ENCODE data around the gene PBX3.

PBX3 gene

DNA sequence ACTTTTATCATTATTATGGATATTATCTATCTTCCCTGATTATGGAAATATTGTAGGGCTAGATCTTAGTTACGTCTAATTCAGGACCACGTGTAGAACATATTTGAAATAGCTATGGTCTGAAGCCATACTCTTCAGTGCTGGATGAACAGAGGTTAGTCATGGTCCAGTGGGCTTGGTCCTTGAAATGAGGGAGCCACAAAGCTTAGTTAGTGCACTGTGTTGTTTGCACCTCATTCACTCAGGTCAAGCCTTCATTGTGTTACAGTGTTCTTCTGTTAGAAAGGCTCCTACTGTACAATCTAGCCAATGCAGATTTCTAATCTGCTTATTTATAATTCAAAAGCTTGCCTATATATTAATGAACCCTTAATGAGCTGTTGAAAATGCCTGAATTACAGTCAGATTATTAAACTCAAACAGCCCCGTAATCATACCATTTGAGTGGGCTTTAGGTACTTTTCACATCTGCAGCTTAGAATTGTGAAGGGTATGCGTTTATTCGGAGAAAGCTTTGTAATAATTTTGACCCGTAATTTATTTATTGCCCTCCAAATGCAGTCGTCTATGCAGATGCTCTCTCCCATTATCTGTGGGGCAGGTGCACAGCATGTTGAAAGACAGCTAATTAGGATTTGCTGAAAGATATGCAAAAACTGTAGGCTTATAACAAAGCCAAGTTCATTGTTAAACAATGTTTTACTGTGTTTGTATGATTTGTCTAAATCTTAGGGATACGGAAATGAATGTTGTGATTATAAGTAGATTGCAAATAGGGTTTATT lies 164.9 kb downstream of the PBX3 start:
- no peak for DNase-seq

DNA sequence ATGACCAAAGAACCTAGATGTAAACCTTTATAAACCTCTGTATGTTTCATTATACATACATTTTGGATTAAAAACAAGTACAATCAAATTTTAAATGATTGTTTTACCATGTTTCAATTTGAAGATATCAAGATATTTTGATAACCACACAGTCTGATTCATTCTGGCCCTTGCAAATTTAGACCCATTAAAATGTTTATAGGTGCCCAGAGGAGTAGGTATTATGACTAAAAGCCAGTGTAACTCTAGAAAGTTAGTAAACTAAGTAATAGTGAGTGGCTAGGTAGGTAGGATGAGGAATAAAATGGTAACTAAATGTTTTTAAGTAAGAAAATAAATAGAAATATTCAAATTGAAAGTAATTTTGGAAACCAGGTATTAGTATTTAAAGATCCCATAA lies 165.5 kb downstream of the PBX3 start:
- DNase-seq: no peak

DNA sequence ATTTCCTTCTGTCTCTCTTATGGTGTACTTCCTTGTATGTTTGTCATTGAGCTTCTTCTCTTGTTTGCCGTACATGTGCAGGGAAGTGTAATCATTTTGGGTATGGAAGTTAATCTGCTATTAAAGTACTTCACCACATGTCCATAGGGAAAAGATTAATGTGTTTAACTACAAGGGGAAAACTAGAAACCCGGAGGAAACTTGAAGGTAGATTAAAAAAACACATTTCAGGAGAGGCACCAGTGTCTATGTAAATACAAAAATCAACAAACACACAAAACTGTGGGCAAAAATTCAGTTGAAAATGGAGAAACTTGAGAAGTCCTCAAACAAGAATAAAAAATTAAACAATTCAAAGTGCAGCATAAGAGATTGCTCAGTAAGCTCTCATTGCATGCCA lies 166.4 kb downstream of the PBX3 start:
- no peak for DNase-seq

DNA sequence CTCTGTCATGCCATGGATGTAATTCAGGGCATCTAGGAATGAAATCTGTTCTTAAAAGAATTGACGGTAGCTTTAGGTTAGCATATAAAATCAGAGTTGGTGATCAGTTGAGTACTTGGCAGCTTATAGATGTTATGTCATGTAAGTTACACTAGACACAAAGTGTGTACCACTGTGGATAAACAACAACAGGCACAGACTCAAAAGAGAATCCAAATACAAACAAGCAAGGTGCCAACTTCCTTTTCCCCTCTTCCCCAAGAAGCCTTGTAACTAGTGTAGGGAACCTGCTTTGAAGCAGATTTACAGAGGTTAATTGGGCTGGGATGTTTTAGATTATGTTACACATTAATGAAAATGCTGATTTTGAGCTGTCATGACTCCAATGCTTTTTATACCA lies 167.2 kb downstream of the PBX3 start:
- no peak for DNase-seq

DNA sequence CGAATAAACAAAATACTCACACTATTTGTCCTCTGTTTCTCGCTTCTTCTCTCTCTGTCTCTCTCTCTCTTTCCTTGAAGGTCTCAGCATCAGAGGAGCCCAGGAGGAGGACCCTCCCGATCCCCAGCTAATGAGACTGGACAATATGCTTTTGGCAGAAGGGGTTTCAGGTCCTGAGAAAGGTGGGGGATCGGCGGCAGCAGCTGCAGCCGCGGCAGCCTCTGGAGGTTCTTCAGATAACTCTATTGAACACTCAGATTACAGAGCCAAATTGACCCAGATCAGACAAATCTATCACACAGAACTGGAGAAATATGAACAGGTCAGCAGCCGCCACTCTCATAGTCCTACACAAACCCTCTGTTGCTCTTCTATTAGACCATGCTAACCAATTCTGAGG lies 168.4 kb downstream of the PBX3 start:
- DNase-seq: no peak

DNA sequence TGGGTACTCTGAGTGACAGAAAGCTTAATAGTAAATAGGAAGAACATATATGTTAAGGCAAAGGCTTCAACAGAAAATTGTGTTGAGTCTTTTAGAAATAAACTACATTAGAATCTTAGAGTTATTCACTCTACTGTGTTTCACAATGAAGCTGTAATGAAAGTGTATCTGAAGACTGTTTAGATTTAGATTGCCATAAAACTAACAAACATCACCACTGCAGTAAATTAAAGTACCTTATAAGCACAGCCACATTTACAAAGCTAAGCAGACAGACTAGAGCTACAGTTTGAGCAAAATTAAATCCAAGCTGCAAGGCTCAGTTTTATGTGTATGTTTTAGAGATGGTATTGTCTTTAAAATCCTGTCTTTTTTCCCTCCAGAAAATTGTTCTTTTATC lies 172.4 kb downstream of the PBX3 start:
- no peak for DNase-seq

DNA sequence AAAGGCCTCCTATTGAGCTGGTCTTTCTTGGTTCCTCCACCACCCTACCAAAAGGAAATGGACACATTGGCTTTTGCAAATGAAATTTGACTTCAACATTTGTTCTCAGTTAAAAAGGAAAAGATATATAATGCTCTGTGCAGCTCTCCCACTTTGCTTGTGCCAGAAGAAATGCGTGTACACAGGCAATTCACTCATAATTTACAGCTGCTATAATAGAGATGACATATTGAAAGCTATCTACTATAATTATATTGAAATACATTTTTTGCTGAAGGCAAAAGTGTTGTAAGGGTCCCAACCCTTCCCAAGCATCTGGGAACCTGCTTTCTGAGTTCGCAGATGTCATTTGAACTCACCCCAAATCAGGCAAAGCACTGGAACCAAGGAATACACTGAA lies 173.2 kb downstream of the PBX3 start:
- DNase-seq: no peak

DNA sequence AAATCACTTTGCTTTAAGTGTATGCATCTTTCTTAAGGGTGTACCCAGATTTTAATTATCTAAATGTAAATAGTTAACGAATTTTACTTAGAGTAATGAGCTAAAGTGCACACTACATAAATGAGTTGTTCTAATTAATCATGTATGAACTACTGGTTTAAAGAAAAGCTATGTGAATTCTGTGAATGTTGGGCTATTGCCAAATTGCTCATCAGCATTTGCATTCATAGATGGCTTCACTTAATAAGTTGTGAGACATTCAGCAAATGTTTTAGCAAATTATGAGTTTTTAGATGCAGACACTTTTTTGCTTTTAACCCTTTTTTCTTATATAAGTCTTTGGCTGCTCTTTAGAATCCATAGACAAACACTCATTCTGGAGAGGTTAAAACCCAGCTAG lies 175.7 kb downstream of the PBX3 start:
- no peak for DNase-seq

DNA sequence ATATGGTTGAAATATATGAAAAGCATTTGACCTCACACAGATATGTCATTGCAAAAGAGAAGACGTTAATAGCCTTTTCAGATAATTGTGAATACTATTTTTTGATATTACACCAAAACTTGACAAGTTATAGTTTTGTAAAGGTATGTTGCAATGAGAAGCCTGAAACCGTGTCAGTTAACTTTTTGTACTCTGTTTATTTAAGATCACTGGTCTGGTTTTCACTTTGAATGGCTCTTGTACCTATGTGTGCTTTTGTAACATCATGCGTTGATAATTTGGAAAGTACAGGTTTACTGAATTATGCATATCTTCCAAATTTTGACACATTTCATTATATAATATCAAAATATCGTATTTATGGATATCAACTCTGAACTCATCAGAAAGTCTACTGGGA lies 177.2 kb downstream of the PBX3 start:
- no peak for DNase-seq

DNA sequence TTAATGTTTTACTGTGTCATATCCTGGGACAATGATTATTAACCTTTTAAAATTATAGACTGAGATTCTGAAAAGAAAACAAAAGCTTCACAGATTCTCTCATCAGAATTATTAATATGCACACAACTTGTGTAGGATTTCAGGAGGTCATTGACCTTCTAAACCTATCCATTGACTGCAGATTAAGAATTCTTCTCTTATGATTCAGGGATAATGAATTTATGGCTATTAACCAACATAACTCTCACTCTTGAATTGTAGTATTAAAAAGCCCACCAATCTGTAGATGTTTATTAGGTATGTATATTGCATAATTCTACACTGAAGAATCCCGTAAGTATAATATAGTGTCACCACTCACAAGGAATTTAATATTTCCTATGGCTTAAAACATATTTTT lies 179.8 kb downstream of the PBX3 start:
- no peak for DNase-seq

DNA sequence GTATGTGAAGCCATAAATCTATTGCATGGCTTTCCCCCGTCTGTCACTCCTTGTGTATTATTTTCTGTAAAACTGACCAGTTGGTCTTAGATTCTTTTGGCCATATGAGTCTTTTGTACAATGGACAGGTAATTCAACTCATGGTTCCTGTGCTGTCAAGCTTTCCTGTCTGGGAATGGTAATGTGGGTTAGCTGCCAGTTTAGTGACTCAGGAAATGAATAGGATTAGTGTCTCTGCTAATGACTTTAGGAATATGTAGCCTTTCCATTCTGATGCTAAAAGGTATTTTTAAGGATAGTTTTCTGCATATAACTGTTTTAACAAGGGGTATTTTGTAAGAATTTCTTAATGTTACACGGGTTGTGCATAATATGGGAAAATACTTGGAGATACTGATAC lies 182.7 kb downstream of the PBX3 start:
- DNase-seq: no peak

DNA sequence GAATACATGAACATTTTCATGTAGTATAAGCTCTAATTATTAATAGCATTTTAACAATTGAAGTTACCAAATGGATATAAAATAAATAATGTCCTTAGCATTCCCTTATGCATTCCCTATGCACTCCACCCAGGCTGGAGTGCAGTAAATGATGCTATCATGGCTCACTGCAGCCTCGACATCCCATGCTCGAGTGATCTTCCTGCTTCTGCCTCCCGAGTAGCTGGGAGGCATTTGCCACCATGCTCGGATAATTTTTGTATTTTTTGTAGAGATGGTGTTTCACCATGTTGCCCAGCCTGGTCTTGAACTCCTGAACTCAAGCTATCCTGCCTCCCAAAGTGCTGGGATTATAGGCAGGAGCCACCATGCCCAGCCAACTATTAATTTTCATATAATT lies 184.0 kb downstream of the PBX3 start:
- no peak for DNase-seq

DNA sequence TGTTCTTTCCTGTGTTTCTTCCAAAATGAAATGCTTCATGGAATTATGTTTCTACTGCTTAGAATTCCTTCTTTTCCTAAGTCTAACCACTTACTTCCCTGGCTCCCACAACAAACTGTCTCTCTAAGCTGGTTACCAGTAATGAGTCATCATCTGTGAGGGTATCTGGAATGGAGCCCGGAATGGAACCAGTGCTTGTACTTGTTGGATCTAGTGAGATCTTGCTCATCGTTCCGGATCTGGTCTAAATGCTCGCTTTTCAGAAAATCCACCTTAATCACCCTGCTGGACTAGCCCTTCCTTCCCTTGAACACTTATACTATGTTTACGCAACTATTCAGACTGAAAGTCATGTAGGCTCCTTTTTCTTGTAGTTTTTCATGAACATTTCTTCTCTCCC lies 184.8 kb downstream of the PBX3 start:
- DNase-seq: no peak

DNA sequence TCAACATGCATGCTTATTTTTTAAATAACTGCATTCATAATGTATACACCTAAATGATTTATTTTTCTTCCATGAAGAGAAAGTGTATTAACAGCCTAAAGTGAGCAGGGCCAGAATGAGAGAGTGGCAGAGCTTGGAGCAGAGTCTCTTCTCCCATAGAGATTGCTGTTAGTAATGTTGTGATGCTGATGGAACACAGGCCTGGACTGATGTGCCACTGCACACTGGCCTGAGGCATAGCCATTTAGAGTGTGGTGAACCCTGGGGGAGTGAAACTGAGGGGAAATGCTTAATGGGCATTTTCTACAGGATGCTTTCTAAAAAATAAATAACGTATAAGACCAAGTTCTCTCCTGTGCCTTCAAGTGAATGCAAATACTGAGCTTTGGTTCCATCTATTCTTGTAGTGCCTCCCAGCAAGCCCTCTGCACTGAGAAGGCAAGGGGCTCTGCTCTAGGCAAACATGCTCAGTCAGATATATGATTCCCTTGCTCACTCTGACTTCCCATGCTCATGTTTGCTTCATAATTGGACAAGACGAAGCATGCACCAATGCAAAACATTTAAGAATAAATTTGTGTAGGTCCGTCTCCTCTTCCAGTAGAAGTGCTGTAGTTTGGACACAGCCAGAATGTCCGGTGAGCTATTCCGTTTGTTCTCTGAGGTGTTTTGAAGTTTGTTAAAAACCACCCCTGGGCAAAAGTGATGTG lies 185.7 kb downstream of the PBX3 start:
- no peak for DNase-seq

DNA sequence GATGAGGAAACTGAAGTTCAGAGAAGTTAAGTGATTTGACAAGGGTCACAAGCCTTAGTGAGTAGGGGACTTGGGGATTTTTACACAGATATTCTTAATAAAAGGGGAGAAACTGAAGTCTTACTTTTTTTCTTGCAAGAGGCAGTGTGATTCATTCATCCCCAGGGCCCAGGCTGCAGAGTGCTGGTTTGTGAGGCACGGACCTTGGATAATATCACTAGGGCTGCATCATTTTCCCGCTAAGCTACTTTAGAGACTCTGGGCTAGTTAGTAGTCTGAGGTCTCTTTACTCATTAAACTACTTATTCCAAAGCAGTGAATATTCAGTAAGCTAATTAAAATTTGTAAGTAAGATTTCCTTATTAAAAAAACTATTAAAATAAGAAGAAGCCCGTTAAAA lies 195.0 kb downstream of the PBX3 start:
- DNase-seq: no peak

DNA sequence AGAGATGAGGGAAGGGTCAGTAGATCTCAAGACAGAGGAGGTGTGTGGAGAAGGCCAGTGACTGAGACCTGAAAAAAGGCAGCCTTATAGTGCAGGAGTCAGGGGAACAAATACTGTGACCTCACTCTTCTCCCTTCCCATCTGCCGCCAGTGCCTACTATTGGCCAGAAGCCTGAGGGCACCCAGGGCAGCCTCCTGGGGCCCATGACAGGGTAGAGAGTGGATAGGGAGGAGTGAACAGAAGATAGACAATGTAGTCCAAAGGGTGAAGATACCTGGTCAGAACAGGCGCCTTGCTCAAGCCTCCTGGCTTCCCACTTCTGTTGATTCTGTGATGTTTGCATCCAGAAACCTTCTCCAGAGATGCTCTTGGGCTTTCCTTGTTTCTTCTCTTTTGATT lies 196.7 kb downstream of the PBX3 start:
- DNase-seq: no peak

DNA sequence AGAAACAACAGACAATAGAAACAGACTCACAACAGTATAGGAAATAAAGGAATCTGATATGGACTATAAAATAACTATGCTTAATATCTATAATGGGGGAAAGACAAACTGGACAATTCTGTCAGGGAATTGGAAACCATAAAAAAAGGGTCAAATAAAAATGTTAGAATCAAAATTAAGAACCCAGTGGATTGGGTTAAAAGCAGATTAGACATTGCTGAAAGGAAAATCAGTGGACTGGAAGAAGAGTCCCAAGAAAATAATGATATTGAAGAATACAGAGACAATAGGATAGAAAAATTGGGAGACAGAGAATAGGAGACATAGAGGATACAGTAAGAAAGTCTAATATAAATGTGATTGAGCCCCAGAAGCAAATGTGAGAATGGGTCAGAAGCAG lies 199.2 kb downstream of the PBX3 start:
- no peak for DNase-seq

DNA sequence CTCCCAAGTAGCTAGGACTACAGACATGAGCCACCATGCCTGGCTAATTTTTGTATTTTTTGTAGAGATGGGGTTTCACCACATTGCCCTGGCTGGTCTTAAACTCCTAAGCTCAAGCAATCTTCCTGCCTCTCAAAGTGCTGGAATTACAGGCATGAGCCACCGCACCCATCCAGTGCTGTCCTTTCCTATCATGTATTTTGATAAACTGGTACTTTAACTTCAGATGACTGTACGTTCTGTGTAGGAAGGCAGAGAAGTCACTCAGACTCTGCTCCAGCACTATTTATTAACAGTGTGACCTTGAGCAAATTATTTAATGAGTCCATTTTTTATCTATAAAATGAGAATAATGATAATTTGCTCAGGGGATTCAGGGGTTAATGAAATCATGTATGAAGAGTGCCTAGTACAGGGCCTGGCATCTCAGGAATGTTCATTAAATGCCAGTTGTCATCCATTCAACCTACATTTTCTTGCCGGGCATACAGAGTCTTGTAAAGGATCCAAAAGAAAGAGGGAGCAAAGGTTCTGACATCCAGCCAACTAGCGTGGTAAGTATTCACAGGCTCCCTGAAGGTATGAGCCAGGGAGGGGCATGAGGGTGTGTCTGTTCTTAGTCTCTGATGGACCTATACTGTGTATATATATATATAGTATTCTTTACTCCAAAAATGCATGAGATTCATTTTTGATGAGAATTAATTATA lies 201.9 kb downstream of the PBX3 start:
- no peak for DNase-seq

DNA sequence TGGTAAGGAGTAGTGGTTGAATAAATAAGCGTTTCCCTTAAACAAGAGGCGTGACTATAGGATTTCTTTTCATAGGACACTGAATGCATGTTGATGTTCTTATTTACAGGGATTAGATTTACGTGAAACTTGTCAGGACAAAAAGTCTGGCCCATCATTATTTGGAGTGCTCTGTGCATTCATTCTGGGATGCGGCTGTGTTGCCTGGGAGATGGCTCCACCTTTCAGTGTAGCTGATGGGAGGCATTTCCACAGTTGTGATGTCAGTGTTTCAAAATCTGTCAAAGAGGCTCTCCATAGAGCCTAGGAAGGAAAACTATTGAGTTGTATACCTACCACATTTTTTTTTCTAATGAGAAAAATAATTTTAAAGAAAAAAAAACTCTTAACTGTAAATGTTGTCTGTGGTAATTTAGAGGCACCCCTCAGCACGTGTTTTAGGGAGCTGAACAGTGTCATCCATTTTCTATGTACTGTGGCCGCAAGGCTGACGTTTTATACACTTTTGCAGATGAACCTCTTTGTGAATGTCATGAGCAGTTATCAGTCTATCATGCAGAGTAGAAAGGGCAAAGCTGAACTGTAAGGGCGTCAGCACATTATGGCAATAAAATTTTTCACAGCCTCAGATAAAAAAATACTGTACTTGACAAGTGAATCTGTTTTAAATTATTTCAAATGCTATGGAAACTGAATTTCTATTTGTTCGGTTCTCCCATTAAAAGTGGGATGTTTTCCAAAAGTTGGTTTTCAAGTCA lies 202.7 kb downstream of the PBX3 start:
- no peak for DNase-seq

DNA sequence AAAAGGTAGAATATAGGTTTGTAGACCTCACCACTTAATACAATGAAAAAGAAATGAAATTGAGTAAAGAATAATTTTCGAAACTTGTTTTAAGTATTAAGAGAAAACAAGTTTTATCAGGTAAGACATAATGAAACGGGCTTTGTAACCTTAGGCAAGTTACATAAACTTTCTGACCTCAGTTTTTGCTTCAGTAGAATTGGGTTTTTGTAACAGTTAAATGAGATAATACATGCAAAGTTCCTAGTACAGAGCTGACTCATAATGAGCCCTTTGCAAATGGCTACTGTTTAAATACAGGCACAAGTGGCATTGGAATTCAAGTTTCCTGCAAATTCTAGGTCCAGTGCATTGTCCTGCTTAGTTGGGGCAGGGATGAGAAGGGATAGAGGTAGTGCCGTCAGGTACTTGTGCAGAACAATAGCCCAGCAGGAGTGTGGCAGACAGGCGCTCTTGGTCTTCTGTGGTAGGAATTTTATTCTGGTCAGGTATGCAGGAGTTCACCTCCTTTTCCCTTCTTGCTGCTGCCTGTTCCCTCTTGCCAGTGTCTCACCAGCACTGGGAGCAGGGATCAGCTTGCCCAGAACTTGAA lies 203.8 kb downstream of the PBX3 start:
- DNase-seq: no peak

DNA sequence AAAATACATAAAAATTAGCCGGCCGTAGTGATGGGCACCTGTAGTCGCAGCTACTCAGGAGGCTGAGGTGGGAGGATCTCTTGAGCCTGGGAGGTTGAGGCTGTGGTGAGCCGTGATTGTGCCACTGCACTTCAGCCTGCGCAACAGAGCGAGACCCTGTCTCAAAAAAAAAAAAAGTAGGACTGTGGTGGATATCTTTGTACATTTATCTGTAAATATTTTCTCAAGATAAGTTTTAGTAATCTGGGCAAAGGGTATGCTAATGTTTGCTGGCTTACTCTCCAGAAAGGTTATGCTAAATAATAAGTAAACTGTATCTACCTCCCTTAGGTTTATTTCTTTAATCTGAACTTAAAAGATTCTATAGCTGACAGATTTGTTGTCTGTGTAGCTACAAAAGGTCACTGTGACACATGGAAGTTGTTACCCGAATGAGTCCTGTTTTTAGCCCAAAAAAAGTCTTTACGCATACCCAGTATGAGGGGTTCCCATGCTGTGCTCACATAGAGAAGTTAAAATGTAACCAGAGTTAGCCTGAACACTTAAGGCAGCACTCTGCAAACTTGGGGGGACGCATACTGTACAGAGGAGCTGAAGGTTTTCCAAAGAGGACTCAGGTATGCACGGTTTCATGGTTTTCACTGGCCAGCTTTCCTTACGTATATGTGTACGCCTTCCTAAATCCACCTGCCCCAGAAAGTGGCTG lies 206.3 kb downstream of the PBX3 start:
- DNase-seq: no peak

DNA sequence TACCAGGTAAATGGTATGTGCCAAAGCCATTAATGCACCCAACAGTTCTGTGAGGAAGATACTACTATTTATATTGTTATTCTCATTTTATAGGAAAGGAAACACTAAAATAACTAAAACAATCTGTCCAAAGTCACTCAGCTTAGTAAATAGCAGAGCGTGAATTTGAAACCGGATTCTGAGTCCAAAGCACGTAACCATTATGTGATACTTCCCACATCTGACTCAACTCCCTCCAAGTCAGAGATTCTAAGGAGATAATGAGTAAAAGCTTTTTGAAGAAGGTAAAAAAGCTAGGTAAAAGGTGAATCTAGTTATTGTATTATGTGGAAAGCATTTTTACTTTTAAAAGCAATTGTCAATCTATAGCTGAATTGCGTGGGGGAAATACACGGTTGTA lies 208.9 kb downstream of the PBX3 start:
- no peak for DNase-seq

All from activated CD4-positive, alpha-beta T cell treated with anti-CD3 and anti-CD28 coated beads, Interleukin-2, amount 50 U/mL, for 48 hours (primary cell).